ENCODE measurements around the gene DDX3Y.

DDX3Y gene

DNA sequence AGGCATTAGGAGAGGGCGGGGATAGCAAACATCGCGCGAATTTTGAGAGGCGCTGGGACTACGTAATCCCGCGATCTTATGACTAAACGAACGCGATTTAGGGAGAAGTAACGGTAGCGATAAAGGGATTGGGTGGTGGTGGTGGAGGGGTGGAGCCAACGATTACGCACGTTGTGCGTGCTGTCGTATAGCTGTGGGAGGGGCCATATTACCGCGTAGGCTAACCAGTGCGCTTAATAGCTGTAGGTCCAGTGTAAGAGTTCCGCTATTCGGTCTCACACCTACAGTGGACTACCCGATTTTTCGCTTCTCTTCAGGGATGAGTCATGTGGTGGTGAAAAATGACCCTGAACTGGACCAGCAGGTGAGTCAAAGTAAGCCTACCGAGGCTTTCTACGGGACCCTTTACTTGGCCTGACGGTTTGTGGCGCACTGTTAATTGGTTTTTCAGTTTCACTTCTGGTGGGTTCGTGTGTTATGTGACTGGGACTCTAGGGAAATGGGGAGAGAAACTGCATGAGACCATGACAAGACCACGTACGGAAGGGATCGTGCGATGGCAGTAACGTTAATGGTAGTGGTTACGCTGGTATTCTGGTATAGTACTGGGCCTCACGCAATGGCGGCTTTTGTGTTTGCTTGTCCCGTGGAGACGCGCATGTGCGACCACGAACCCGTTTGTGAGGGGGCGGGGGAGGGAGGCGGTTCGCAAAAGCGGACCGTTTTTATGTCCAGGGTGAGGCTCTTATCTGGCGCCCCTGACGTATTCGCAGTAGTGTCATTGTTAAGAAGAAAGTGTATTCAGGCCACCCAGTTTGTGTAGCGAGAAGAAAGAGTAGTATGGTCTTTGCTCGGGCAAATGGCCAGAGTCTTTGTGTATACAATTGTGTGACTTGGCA lies at the start of gene DDX3Y:
Gene DDX3Y, plus strand, starts transcription at position 251 of the 899 bp plus-strand sequence. Its CDS starts 69 bp downstream, at position 320.
- DNase-seq = peak; percentile 77

DNA sequence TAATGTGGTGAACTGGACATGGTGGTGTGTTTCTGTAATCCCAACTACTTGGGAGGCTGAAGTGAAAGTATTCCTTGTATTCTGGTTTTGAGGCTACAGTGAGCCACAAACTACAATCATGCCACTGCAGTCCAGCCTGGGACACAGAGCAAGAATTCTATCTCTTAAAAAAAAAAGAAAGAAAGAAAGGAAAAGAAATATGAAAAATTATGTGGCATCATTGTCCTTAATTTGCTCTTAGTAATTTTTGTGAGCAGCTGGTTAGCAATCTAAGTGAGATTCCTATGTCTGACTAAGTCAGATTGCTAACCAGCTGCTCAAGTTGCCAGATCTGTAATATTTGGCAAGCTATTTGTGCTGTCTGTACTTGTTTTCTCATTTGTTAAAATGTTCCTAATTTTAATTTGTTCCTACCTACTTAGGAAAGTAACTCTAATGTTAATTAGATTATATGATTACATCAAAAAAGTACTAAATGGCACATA lies 48.8 kb upstream of the DDX3Y start:
- DNase-seq = no peak

DNA sequence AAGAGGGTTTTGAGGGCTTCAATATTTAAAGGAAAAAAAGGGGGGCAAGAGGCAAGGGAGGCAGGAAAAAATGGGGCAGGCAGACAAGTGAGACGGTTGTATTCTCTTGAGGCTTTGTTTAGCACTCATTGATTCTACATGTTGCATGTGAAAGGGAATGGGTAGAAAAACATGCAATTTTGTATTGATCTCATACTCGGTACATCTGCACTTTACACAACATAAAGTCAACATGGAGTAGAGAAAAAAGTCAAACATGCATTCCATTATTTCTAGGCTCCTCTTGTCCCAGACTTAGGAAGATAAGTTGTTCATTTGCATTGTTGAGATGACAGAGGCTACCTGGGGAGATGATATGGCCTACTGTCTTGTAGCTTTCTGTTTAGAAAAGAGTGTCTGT lies 36.7 kb upstream of the DDX3Y start:
- no peak for DNase-seq

DNA sequence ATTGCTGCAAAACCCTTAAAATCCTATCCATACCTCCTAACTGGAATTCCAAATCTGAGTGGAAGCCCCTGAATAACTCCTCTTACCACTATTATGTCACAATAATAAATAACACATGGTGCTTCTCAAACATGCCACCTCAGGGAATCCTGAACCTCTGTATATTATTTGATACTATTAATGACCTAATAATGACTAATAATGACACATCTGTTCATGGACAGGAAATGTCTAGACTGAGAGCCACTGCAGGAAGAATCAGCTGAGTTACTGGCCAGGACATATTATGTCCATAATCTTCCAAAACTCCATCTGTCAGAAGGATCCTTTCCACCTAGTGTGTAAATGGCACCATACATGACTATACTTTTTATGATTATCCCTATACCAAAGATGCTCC lies 7.7 kb upstream of the DDX3Y start:
- no peak for DNase-seq

DNA sequence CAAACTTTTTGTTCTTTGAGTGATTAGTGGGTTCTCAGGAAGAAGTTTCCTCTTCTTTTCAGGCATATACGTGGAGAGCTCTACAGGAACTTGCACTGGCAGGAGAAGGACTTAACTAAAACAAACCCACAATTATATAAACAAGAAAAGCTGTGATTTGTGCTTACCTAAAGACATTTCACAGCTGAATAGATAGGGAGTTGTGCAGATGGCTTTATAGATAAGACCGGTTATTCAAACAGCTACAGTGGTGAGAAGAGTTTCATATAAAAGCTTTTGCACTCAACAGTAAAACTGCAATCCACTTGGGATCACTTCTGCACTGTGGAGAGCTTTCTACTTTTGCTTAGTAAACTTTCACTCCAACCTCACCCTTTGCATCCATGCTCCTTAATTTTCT lies 6.1 kb upstream of the DDX3Y start:
- no peak for DNase-seq

DNA sequence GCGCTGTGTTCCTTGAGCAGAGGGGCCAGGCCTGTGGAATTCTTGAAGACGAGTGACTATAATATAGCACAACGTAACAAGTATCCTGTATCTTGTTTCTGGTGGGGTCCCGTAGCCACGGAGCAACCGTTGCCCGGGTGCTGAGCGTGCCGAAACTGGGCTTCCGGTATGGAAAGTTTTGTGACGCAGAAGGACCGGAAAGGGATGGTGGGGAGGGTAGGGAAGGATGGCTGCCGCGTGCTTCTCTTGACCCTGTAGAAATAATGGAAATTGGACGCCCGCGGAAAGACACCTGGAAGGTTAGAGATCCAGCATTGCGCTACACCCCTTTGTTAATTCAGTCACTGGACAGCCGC lies 827 bp downstream of the DDX3Y start:
- peak; percentile 48 for DNase-seq

DNA sequence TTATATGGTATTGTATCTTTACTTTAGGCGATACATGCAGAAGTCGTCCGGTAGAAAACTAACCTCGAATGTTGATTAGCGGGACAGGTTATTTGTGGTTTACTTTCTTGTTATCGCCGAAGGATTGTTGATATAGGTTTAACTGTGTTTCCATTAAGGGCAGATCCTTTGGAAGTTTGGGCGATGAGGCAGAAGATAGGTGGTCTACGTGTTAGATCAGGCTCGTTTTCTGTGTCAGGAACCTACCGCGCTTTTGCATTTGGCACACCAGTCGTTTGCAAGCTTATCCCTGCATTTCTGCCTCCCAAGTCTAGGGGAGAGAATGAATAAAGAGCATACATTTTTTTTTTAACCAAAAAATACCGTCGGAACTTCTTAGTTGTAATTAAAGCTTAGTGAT lies 1.2 kb downstream of the DDX3Y start:
- peak; percentile 12 for DNase-seq

DNA sequence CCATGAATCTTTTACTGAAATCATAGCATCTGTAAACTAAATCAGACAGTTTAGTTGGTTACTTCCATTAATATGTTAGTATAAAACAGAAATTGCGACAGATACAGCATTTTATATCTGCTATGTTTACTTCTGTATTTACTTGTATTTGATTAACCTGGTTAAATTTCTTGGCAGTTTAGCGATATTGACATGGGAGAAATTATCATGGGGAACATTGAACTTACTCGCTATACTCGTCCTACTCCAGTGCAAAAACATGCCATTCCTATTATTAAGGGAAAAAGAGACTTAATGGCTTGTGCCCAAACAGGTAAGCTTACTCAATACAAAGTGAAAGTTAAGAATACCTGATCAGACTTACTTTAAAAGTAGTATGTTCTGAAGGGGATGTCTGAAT lies 8.9 kb downstream of the DDX3Y start:
- no peak for DNase-seq

DNA sequence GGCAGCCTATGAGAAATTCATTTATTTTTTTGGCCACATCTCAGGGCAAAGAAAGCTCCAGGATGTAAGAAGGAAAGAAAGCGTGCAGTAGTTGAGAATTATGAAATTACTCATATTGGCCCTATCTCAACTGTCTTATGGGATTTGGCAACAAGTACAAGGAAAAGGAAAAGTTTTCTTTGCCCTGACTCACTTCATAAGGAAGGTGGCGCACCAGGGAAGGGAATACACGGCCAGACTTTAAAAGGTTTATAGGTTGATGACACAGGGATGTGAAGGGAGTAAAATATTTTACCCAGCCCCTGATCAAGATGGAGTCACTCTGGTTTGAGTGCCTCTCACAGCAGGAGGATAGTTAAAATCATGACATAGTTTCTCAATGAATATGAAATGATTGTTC lies 23.4 kb downstream of the DDX3Y start:
- no peak for DNase-seq

DNA sequence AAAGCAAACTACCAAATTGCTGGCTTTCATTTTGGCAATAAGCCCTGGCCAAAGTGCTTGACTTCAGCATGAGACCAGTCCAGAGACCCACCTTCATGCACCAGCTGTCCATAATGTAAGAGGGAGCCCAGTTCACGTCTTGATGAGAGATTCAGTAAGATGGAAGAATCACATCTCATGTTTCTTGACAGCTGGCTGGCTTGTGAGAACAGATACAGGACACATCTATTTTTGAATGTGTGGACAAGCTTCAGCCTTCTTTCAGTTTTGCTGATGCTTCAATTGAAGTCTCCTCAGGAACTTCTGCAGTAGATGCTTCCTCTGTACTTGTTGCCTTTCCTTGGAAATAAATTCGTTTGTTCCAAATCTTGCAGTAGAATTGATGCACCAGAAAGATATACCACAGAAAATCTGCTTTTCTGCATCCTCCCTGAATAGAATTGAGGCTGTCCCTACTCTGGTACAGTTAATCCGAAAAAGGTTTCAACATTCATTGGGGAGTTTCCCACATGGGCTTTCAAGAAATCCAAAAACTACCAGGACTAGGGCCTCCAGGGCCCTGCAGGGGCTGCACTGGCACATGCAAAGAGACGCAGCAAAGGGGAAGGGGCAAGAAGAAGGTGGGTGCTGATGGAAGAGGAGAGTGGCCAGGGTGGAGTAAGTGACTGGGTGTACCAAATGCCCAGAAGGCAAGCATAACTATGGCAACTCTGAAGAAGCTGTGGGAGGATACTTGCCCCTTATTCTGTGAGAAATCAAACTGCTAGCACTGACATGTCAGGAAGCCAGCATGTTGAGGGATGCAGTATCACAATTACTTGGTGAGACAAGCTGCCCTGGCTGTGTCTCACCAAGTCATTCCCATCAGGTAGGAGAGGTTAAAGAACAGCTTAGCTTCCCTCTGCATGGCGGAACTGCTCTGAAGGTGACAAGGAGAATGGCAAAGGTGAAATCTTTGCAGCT lies 37.3 kb downstream of the DDX3Y start:
- DNase-seq = no peak

Data from NCI-H1092 treated with DMSO at 0.1 percent for 48 hours (cell line).